Measurements from ENCODE around the gene SHC2.
A peak's percentile ranks its signal among the peaks of the same experiment; 100 is the strongest.
"Not testable (repeated sequence)": the region's sequence is repeated elsewhere in the genome, so short reads cannot be mapped to it uniquely, and the experiment has no call there.

SHC2 gene

GRCh38 chr19:492091-492531 is 31.3 kb upstream of the SHC2 start:
- DNase-seq = no peak

- no peak for DNase-seq
These were observed 30.4 kb upstream of the SHC2 start for GRCh38 chr19:491146-491741.

GRCh38 chr19:489418-490196 is 28.8 kb upstream of the SHC2 start:
- DNase-seq = no peak

GRCh38 chr19:488505-489417 is 27.9 kb upstream of the SHC2 start:
- DNase-seq = peak; percentile 91

GRCh38 chr19:485583-486236 is 24.9 kb upstream of the SHC2 start:
- peak; percentile 32 for DNase-seq

- DNase-seq = peak; percentile 46
These were observed 24.2 kb upstream of the SHC2 start for GRCh38 chr19:485077-485476.

- DNase-seq = no peak
These were observed 23.7 kb upstream of the SHC2 start for GRCh38 chr19:484494-484893.

GRCh38 chr19:483332-484072 is 22.7 kb upstream of the SHC2 start:
- DNase-seq = no peak

- no peak for DNase-seq
These were observed 21.6 kb upstream of the SHC2 start for GRCh38 chr19:482186-483041.

- not testable (repeated sequence) for DNase-seq
These were observed 20.3 kb upstream of the SHC2 start for GRCh38 chr19:481100-481499.

GRCh38 chr19:480016-480855 is 19.4 kb upstream of the SHC2 start:
- peak; percentile 42 for DNase-seq

- peak; percentile 72 for DNase-seq
These were observed 18.1 kb upstream of the SHC2 start for GRCh38 chr19:478976-479375.

GRCh38 chr19:478236-478903 is 17.5 kb upstream of the SHC2 start:
- DNase-seq = no peak

GRCh38 chr19:475360-475759 is 14.5 kb upstream of the SHC2 start:
- DNase-seq = no peak

GRCh38 chr19:474126-475078 is 13.6 kb upstream of the SHC2 start:
- no peak for DNase-seq

- DNase-seq = no peak
These were observed 11.4 kb upstream of the SHC2 start for GRCh38 chr19:472005-472858.

- no peak for DNase-seq
These were observed 9.9 kb upstream of the SHC2 start for GRCh38 chr19:470701-471100.

GRCh38 chr19:469833-470232 is 9.0 kb upstream of the SHC2 start:
- no peak for DNase-seq
